Measurements from ENCODE around the gene EEF2KMT. TPM values are rescaled to one million over a fixed set of nuclear protein-coding genes. Genes with fewer than 3 reads are reported as not detected.
"Not testable (repeated sequence)": the region's sequence is repeated elsewhere in the genome, so short reads cannot be mapped to it uniquely, and the experiment has no call there.

The EEF2KMT gene
- total and polyA plus RNA-seq, 5 donors, result 4.4 to 6.9 (median 4.8) TPM

DNA sequence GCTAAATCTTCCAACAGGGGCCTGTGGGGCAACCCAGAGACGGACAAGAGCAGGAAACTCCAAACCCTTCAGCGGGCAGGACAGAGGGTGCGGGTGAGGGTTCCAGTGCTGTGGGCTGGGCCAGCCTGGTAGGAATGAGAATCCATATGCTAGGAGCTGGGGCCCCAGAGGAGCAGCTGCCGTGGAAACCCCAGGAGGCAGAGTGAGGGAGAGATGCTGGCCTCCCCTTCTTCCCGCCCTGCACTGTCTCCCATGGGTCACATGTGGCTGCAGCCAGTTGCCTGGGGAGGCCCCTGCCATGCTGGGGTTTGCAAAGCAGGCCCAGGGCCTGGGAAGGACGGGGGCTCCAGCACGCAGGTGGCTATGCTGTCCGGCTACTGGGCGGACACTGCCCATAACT, 4.5 kb downstream of the EEF2KMT start:
- WGBS, result 87% methylated on average over 9 of the region's 9 CpGs
- H3K27ac ChIP-seq (ENCODE audit: low read length); H3K27me3 ChIP-seq (ENCODE audit: control insufficient read depth, insufficient read depth); ATAC-seq; H3K9me3 ChIP-seq (ENCODE audit: control insufficient read depth, low read length); H3K4me1 ChIP-seq (ENCODE audit: control insufficient read depth, insufficient read depth, low read length); H3K4me3 ChIP-seq (ENCODE audit: low read length); intact Hi-C loops (cut with DNase I): not testable (repeated sequence)
- DNase-seq, result peak in 1 of 3 donors; percentile 35

DNA sequence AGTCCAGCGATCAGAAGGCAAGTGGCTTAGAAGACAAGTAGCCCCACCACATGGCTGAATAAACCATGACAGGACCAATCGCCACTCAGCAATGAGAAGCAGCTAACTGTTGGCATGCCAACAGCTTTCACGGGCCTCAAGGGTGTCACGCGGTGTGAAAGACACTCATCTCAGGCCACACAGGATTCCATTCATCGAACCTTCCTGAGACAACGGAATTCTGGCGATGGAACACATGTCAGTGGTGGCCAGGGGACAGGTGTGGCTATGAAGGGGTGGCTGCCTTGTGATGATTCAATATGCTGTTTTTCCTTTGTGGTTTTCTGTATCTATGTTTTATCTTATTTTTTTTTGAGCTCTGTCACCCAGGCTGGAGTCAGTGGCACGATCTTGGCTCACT, 7.0 kb downstream of the EEF2KMT start:
- ATAC-seq; H3K27me3 ChIP-seq (ENCODE audit: control insufficient read depth, insufficient read depth); H3K9me3 ChIP-seq (ENCODE audit: control insufficient read depth, low read length); H3K27ac ChIP-seq (ENCODE audit: low read length); H3K4me3 ChIP-seq (ENCODE audit: low read length); intact Hi-C loops (cut with DNase I); H3K4me1 ChIP-seq (ENCODE audit: control insufficient read depth, insufficient read depth, low read length): not testable (repeated sequence)
- WGBS, result 86% methylated on average over 9 of the region's 9 CpGs
- DNase-seq, result peak in 1 of 3 donors; percentile 32

DNA sequence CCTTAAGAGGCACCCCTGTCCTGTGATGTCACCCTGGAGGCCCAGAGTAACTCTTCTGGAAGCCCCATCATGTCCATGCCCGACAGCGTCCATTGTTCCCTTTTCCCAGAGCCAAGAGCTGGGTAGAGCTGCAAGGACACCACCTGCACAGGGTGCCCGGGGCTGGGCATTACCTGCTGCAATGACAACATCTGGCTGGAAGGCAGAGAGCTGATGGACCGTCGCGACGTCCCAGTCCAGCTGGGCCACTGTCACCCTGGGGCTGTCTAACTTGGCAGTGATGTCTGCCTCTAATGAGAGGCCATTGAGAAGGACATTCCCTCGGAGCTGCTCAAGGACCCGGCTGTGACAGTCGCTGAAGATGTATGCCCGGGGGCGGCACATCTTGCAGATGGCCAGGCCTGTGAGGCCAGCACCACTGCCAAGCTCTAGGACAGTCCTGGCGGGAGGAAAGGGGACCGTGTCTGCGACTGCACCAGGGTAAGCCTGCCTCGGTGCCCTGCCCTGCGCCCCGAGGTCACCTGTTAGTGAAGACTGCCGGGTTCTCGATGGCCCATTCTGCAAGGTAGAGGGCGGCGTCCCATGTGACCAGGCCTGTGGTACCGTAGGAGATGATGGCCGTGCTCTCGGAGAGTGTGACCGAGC, 7.6 kb downstream of the EEF2KMT start:
- H3K4me3 ChIP-seq (ENCODE audit: low read length); H3K27ac ChIP-seq (ENCODE audit: low read length); intact Hi-C loops (cut with DNase I); H3K4me1 ChIP-seq (ENCODE audit: control insufficient read depth, insufficient read depth, low read length); H3K27me3 ChIP-seq (ENCODE audit: control insufficient read depth, insufficient read depth); ATAC-seq; H3K9me3 ChIP-seq (ENCODE audit: control insufficient read depth, low read length): not testable (repeated sequence)
- WGBS, result 86% methylated on average over 26 of the region's 26 CpGs
- peak in 2 of 3 donors; percentile 56 to 61 for DNase-seq

DNA sequence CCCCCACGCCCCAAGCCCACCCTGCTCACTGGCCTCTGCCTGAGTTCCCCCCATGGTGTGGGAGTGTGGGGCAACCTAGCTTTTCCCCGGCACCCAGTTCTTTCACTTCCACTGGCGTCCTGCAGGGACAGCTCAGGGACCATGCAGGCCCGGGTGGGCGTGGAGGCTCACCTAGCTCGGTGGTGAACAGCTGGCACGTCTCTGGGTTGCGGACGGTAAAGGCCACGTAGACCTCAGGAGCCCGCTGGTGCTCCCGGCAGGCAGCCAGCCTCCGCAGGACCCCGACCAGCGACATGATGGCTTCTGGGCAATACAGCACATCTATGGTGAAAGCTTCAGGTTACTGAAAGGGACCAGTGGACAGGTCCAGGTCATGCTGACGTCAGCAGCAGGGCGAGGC, 8.7 kb downstream of the EEF2KMT start:
- H3K4me3 ChIP-seq (ENCODE audit: low read length); H3K4me1 ChIP-seq (ENCODE audit: control insufficient read depth, insufficient read depth, low read length); ATAC-seq; H3K9me3 ChIP-seq (ENCODE audit: control insufficient read depth, low read length); H3K27me3 ChIP-seq (ENCODE audit: control insufficient read depth, insufficient read depth); intact Hi-C loops (cut with DNase I); H3K27ac ChIP-seq (ENCODE audit: low read length): not testable (repeated sequence)
- peak in 1 of 3 donors; percentile 37 for DNase-seq
- WGBS, result 91% methylated on average over 17 of the region's 17 CpGs

DNA sequence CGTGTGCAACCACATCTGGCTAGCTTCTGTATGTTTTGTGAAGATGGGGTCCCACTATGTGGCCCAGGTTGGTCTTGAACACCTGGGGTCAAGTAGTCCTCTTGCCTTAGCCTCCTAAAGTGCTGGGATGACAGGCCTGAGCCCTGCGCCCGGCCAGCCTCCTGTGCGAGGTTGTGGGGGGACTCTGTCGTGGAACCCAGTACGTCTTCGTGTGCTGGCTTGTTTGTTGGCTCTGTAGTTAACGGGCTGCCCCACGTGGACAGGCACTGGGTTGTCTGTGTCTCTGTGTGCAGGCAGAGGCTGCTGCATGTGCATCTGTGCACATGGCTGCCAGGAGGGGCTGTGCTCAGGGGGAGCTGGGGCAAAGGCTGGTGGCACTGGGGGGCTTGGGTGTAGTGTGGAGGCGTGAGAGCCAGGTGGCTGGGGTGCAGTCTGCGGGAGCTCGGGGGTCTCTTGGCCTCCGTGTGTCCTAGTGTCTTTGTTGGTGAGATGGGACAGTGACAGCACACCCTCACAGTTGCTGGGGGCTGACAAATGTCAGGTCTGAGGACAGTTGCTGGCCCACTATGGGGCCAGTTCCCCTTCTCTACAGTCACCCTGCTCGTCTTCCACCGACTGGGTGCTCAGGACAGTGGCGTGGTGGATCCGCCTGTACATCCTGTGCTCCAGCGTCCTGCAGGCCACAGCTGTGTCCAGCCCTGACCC, 9.4 kb downstream of the EEF2KMT start:
- WGBS, result 93% methylated on average over 18 of the region's 18 CpGs
- H3K9me3 ChIP-seq (ENCODE audit: control insufficient read depth, low read length); H3K27me3 ChIP-seq (ENCODE audit: control insufficient read depth, insufficient read depth); H3K27ac ChIP-seq (ENCODE audit: low read length); ATAC-seq; H3K4me3 ChIP-seq (ENCODE audit: low read length); intact Hi-C loops (cut with DNase I); H3K4me1 ChIP-seq (ENCODE audit: control insufficient read depth, insufficient read depth, low read length): not testable (repeated sequence)
- DNase-seq, result peak in 1 of 3 donors; percentile 45

DNA sequence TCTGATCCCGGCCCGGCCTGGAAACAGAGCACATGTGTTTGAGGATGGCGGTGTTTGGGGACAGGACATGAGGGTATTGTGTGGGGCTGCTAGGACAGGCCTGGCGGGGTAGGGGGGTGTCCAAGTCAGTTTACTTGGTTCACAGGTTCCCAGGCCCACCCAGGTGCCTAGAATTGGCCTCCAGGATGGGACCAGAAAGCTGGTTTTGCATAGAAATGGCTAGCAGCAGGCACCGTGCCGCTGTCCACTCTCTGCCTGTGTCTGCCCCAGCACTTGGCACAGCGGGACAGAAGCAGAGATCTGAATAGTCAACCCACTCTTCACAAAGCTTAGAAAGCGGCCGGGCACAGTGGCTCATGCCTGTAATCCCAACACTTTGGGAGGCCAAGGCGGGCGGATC, 11.9 kb downstream of the EEF2KMT start:
- H3K27ac ChIP-seq (ENCODE audit: low read length); H3K4me1 ChIP-seq (ENCODE audit: control insufficient read depth, insufficient read depth, low read length); intact Hi-C loops (cut with DNase I); H3K9me3 ChIP-seq (ENCODE audit: control insufficient read depth, low read length); ATAC-seq; H3K4me3 ChIP-seq (ENCODE audit: low read length); DNase-seq; H3K27me3 ChIP-seq (ENCODE audit: control insufficient read depth, insufficient read depth): not testable (repeated sequence)
- 79% methylated on average over 11 of the region's 11 CpGs for WGBS

DNA sequence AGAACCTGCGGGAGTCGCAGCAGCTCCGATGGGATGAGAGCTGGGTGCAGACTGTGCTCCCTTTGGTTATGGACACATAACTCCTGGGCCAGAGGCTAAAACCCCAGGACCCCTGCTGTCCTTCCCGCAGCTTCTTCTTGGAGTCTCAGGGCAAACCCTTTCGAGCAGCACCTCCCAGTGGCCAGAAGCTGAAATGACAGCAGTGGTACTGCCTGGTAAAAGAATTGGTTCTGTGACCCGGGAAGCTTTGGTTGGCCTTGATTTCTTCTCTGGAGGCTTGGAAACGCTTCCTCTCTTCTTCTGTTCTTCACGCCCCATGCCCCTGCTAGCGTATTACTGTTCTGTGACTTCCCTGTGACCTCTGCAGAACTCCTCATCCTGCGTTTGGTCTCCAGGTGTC, 12.8 kb downstream of the EEF2KMT start:
- intact Hi-C loops (cut with DNase I); H3K9me3 ChIP-seq (ENCODE audit: control insufficient read depth, low read length); H3K4me1 ChIP-seq (ENCODE audit: control insufficient read depth, insufficient read depth, low read length); H3K27me3 ChIP-seq (ENCODE audit: control insufficient read depth, insufficient read depth); ATAC-seq; H3K4me3 ChIP-seq (ENCODE audit: low read length); H3K27ac ChIP-seq (ENCODE audit: low read length): not testable (repeated sequence)
- WGBS, result 64% methylated on average over 10 of the region's 10 CpGs
- peak in 2 of 3 donors; percentile 70 to 71 for DNase-seq

DNA sequence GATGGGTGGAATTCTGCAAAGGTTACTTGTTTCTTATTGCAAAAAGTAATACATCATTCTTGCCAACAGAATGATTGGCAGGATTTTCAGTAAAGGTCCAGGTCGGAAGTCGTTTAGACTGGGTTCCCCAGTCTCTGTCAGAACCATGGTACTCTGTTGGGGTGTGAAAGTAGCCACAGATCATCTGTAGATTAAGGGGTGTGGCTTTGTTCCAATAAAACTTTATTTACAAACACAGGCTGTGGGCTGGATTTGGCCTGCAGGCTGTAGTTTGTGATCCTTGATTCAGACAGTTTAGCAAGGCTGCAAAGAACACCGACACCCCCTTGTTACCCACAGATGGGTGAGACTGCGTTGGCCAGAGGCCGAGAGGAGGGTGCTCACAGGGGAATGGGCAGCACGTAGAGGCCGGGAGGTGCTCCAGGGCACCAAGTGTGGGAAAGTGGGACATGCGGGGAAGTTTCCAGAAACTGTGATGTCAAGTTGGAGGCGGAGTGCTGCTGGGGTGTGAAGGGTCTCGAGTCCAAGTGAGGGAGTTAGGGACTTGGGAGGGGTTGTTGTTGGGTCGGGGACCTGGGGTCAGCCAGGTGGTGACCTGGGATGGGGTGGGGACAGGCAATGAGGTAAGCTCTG, 13.4 kb downstream of the EEF2KMT start:
- WGBS, result 84% methylated on average over 11 of the region's 11 CpGs
- H3K4me3 ChIP-seq (ENCODE audit: low read length); intact Hi-C loops (cut with DNase I); DNase-seq; ATAC-seq; H3K27me3 ChIP-seq (ENCODE audit: control insufficient read depth, insufficient read depth); H3K27ac ChIP-seq (ENCODE audit: low read length); H3K9me3 ChIP-seq (ENCODE audit: control insufficient read depth, low read length); H3K4me1 ChIP-seq (ENCODE audit: control insufficient read depth, insufficient read depth, low read length): not testable (repeated sequence)

DNA sequence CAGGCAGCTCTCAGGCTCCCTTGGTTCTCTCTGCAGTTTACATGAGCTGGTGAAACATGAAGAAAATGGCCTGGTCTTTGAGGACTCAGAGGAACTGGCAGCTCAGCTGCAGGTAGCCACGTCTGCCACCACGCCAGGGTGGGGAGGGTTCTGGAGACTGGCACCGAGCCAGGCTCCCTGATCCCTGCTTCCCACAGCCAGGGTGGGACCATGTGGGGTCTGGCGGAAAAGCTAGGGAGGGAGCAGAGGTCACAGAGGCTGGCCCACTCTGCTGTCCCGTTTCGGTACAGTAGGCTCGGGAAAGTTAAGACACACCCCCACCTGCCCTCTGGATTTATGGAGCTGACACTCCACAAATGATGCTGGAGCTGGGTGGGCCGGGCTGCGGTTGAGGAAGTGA, 13.9 kb downstream of the EEF2KMT start:
- H3K4me3 ChIP-seq (ENCODE audit: low read length); H3K27me3 ChIP-seq (ENCODE audit: control insufficient read depth, insufficient read depth); H3K9me3 ChIP-seq (ENCODE audit: control insufficient read depth, low read length); H3K27ac ChIP-seq (ENCODE audit: low read length); H3K4me1 ChIP-seq (ENCODE audit: control insufficient read depth, insufficient read depth, low read length); ATAC-seq; intact Hi-C loops (cut with DNase I): not testable (repeated sequence)
- 87% methylated on average over 9 of the region's 9 CpGs for WGBS
- peak in 2 of 3 donors; percentile 52 to 55 for DNase-seq

DNA sequence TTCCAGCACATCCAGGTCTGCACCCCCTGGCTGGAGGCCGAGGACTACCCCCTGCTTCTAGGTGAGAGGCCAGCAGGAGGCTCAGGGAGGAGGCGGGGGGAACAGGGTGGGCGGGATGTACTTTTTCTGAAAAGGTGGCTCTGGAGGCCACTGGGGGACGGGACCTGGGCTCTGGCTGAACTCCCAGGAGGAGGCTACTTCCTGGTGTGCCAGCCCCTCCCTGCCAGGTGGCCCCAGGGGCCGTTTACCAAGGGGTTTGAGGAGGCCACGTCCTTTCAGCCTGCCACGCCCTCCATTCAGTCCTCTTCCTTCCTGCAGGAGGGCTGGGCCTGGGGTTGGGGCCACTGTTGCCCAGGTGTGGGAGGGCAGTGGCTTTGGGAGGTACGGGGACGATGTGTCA, 16.6 kb downstream of the EEF2KMT start:
- H3K9me3 ChIP-seq (ENCODE audit: control insufficient read depth, low read length); H3K4me3 ChIP-seq (ENCODE audit: low read length); ATAC-seq; H3K4me1 ChIP-seq (ENCODE audit: control insufficient read depth, insufficient read depth, low read length); DNase-seq; H3K27me3 ChIP-seq (ENCODE audit: control insufficient read depth, insufficient read depth); H3K27ac ChIP-seq (ENCODE audit: low read length); intact Hi-C loops (cut with DNase I): not testable (repeated sequence)
- 75% methylated on average over 9 of the region's 9 CpGs for WGBS

DNA sequence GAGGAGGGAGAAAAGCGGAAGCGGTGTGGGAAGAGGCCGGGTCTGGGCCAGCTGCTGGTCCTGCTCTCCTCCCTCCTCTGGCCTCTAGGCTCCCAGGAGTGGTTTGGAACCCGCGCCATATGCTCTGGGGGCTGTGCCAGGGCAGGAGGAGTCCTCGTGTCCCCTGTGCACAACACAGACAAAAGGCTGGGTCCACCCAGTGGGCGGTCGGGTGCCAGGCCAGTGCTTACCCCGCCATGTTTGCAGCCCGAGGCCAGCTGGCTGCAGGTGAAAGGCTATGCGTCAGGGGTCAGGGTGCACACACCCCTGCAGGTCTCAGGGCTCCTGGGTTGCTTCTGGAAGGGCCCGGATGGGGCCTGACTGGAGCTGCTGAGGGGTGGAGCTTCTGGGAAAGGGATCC, 17.1 kb downstream of the EEF2KMT start:
- H3K4me1 ChIP-seq (ENCODE audit: control insufficient read depth, insufficient read depth, low read length); ATAC-seq; intact Hi-C loops (cut with DNase I); H3K9me3 ChIP-seq (ENCODE audit: control insufficient read depth, low read length); H3K4me3 ChIP-seq (ENCODE audit: low read length); H3K27me3 ChIP-seq (ENCODE audit: control insufficient read depth, insufficient read depth); H3K27ac ChIP-seq (ENCODE audit: low read length): not testable (repeated sequence)
- peak in 1 of 3 donors; percentile 24 for DNase-seq
- 89% methylated on average over 12 of the region's 12 CpGs for WGBS

Data from right cardiac atrium (tissue), 5 donors.